GM21737 (cell line): ENCODE data around the gene UBE4B.

Experiments used
- ATAC-seq: cut with Tn5 transposase; IDR thresholded peaks from one replicate; pipeline ENCODE4 v1.9.1; 2021; ENCODE audit warnings: mild to moderate bottlenecking, moderate library complexity; ENCODE audit not compliant: unreplicated experiment

The UBE4B gene

DNA sequence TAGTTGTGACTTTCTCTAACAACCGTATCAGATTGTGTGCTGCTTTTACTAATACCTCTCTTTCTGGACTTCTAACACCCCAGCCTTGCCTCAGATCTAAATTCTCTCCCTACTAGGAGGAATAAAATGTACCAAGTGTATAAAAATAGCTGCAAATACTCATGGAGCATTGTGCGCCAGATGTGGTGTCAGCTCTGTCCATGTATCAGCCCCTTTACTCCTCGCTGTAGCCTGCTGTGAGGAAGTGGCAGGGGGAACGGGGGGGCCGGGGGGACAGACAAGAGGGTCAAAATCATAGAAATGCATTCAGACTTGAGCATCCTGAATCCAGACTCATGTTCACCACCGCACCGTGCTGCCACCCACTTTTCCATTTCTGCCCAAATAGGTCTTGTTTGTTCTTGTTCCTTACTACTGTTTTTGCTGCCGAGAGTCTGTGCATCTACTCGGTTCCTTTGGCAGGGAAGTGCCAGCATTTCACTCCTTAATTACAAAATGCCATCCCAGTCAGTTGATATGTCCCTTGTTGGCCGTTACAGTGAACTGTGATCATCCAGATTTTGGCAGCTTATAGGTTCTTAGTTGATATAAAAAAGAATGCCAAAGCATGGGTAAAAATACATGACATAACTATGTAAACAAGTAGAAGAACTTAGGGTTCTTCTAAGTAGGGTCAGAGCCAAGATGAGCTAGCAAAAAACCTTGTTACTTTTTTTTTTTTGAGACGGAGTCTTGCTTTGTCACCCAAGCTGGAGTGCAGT, 76.4 kb downstream of the UBE4B start:
- ATAC-seq: no peak

DNA sequence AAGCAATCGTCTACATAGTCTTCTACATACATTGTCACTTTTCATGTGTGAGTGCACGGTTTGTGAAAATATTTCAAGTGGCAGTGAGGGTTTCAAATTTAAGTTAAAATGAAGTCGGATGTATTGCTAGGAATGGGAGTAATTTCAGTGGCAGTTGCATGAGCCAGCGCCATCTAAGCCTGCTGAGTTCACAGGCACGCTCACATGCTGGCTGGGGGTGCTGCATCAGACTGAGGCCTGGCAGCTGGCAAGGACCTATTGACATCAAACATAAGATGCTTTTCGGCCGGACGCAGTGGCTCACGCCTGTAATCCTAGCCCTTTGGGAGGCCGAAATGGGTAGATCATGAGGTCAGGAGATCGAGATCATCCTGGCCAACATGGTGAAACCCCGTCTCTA, 80.7 kb downstream of the UBE4B start:
- ATAC-seq: no peak

DNA sequence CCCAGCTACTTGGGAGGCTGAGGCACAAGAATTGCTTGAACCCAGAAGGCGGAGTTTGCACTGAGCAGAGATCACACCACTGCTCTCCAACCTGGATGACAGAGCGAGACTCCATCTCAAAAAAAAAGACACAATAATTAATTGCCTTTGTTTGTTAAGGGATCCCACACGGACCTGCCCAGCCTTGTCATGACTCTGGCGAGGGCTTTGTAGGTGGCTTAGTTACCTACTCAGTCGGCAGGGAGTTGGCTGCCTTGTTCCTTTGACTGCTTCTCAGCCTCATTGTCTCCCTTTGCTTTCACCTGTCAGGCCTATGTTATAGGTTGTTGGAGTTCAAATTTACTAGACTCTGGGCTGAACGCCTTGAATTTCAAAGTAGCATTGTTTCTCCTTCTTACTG, 82.0 kb downstream of the UBE4B start:
- ATAC-seq: no peak

DNA sequence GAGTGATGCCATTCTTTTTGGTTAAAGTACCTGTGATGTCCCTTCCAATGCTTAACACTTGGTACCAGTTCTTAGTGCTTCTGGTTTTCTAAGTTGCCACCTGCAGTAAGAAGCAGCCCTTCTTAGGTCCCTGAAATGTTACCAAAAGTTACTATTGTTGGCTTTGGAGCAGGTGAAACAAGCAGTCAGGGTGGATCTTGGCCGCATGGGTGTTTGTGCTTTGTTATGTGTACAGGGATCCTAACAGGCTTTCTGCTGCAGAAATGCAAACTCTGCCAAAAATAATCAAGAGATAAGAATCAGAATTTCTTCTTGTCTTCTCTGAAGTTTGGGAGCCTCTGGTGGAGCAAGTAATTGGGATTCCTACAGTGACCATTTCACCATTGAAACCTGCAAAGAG, 84.4 kb downstream of the UBE4B start:
- ATAC-seq: no peak

DNA sequence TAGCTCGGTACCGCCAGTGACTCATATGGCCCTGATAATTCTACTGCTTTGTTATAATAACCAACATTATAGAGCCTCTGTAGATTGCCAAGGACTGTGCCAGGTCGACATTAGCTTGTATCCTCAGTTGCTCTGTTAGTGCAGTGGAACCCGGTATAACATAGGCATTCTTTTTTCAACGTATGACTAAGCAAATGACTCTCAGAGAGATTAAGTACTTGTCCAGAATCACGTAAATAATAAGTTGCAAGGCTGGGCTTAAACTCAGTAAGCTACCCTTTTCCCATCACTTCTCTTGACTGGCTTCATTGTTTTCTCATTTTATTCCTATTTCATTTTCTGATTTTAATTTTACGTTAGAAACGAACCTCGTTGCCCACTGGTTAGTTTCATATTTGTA, 85.1 kb downstream of the UBE4B start:
- no peak for ATAC-seq

DNA sequence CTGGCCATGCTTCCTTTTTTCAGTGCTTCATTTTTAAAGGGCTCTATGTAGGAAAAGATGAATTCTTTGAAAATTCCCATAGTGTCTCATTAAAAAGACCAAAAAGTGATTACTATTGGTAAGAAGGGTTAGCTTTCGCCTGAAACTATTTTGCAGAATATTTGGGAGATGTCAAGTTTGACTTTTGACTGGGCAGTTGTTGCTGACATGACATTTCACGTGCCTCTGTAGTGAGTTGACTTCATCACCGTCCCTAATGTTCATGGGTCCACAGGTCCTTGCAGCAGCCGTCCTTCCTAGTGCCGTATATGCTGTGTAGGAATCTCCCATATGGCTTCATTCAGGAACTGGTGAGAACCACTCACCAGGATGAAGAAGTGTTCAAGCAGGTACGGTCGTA, 88.9 kb downstream of the UBE4B start:
- ATAC-seq: no peak

DNA sequence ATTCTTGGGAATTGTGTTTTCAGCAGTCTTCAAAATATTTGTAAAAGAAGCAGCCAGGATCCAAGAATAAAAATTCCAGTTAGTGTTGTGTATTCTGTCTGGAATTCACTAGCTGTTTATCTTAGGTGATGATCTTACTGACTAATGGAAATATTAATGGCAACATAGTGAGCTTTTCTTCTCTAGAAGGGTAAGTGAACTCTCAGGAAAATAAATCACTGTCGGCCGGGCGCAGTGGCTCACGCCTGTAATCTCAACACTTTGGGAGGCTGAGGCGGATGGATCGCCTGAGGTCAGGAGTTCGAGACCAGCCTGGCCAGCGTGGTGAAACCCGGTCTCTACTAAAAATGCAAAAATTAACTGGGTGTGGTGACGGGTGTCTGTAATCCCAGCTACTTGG, 90.2 kb downstream of the UBE4B start:
- no peak for ATAC-seq

DNA sequence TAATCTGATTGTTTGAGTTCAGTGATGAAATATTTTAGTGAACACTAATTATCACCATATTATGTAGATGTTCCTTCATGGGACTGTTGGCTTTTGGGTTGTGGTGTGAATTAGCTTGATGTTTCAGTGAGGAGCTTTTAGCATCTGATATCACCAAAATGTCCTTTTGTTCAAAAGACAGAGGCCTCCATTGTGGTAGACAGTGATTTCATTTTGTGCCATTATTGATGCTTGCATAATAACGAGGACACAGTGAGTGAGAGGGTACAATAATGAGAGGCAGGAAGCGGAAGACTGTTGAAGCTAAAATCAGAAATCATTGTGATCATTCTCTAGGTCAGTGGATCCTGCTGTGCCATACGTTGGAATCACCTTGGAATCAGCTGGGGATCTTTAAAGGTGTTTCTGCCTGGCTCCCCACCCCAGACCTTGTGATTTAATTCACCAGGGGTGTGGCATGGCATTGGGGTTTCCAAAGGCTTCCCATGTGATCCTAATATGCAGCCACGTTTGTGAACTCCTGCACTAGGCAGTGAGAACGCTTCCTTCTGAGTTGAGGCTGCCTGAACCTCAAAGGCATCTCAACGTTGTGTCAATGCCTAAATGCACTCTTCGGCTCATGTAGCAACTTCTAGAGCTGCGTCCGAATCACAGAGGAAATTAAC, 95.5 kb downstream of the UBE4B start:
- no peak for ATAC-seq

DNA sequence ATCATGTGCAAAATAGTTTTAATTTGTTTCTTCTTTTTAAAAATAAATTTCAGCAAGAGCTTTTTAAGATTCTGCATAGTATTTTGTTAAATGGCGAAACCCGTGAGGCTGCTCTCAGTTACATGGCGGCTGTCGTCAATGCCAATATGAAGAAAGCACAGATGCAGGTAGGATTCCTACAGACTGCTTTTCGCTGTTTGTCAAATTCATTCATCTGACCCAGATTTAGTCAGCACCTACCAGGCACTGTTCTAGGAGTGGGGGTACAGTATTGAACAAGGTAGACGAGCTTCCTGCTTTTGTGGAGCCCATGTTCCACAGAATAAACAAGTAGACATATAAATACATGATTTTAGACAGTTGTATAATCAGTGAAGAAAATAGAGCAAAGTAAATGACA, 99.6 kb downstream of the UBE4B start:
- no peak for ATAC-seq

DNA sequence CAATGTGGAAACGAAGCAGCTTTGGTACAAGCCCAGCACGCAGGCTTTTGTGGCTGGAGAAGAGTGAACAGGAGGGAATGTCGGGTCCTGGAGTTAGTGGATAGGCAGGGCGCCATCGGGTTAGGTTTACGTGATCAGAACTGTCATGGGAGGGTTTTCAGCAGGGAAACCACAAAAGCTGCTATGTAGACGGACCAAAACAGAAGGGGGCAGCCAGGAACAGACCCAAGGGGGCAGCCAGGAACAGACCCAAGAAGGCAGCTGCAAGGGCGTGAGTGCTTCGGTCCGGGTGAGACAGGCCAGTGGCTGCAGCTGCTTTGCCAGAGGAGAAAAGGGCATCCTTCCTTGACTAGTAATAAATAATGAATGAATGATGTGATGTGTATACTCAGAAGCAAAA, 100.1 kb downstream of the UBE4B start:
- no peak for ATAC-seq

DNA sequence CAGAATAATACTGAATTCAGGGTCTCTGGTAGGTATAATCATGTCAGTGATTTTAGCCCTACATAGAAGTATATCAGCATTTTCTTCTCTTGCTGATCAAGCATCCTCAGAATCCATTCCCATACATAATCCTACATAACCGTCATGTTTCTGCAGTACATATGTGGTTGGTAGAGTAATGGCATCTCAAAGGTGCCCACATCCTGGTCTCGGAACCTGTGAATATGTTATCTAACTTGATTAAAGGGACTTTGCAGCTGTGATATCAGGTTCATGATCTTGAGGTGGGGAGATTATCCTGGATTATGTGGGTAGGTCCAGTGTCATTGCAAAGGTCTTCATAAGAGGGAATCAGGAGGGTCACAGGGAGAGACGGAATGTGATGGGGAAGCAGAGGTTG, 108.2 kb downstream of the UBE4B start:
- ATAC-seq: no peak

DNA sequence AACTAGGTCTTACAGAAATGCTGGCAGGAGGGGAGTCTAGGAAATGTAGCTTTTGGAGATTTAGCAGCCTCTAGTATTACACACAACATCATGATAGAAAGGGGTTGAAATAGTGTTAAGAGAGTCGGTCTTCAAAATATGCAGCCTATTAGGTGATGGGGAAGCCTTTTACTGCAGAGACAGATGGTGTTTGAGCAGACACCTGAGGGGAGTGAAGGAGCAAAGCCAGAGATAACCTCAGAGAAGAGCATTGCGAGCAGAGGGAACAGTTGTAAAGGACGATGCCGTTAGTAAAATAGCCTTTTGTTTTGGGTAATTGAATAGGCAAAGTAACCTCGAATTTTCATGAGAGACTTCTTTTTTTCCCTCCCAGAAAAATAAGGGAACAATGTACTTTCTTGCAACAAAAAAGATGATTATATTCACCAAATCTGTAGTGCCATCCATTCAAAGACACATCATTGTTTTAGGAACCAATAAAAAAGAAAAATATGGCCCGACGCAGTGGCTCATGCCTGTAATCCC, 111.3 kb downstream of the UBE4B start:
- no peak for ATAC-seq

DNA sequence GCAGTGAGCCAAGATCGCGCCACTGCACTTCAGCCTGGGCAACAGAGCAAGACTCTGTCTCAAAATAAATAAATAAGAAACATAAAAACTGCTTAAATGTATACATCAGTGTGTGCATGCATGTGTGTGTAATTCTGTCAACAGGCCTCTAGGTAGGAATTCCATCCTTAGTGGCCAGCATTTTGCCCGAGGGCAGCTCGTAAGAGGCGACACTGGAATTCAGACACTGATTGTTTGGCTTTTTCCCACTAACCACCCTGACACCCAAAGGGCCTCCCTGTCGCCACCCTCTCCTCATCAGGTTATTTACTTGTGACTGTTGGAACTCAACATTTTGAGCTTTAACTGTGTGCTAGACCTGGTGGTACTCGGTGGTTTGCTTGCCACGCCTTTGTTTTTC, 113.6 kb downstream of the UBE4B start:
- no peak for ATAC-seq

DNA sequence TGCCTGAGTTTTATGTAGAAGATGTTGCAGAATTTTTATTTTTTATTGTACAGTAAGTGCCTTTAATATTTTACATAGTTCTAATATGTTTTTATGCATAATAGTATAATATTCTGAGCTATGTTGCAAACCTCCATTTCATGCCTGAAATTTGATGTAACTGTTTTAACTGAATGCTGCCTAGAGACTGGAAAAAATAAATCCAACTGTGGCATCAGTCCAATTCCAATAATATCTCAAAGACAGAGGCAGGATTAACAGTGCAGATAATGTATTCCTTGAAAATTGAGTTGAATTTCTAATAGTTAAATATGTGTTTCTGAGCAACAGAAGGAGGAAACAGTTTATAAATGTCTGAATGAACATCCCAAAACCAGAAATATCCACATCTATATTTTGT, 116.5 kb downstream of the UBE4B start:
- ATAC-seq: no peak

DNA sequence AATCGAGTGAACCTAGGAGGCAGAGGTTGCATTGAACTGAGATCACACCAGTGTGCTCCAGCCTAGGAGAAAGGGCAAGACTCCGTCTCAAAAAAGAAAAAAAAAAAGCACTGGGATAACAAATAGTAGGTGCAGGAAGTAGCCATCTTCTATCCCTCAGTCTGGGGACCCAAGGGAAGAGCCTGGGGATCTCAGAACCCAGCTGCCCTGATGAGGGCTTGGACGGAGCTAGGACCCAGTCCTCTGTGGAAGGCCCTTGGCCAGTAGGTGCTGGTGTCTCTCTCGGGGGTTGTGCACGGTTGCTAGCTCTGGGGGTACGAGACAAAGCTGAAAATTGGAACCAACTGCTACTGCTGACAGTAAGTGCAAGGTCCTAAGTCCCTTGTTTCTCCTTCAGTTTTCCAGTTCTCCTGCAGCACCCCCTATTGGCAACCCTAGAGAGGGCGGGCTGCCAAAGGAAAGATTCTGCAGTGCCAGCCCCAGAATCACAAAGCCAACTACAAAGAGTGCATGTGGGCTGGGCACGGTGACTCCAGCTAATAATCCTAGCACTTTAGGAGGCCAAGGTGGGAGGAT, 120.0 kb downstream of the UBE4B start:
- ATAC-seq: no peak

DNA sequence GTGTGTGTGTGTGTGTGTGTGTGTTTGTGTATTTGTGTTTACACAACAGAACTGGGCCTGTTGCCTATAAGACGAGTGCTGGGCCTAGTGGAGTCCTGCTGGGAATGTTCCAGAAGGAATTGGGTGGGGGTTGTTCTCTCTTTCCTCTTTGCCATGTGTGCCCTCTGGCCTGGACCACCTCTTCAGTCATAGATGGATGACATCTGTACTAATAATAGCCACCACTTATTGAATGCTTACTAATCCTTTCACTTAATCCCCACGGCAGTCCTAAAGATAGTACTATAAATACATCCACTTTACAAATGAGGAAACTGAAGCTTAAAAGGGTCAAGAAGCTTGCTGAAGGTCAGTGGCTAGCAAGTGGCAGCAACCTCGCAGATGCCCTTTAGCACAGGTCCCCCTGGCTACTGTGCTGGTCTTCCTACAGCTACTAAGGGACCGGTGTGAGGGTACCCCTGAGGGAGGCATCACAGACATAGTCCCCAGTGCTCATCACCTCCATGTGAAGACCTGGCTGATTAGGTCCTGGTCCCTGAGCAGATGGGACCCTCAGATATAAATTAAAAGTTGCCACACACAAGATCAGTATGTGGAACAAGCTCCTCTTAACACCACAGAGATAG, 122.4 kb downstream of the UBE4B start:
- no peak for ATAC-seq

DNA sequence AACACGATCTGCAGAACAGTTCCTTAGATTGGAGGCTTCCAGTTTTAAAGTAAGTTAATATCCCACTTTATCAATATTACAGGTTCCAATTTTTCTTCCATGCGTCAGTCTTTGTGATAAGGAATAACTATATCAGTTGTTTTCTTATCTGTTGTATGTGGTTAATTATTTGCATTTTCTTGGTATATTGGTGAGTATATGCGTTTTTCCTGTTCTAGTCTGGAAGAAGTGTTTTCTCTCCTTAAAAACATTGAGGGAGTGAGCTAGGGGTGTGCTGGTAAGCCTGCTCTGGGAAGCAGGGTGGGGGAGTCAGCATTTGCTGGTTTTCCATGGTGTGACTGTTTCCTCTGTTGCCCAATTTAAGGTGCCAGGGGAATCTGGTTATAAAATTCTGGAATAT, 127.4 kb downstream of the UBE4B start:
- no peak for ATAC-seq

DNA sequence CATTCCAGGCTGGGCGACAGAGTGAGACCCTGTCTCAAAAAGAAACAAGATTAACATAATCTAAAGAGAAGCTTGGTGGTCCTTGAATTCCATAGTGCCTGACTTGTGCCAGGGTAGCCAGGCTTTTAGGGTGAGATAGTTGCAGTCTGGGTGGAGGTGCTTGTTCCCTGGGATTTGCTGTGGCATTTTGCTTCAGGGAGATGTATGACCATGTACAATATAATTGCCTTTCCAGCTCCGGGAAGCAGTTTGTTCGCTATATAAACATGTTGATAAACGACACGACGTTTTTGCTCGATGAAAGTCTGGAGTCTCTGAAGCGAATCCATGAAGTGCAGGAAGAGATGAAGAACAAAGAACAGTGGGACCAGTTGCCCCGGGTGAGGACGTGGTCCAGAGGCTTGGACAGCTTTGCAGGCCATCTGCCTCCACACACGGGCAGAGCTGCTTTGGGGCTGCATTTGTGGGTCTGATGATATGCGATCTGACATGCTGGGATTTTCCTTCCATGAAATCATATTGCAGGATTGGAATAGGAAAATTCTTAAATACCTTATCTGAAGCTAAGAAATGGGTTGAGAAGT, 128.2 kb downstream of the UBE4B start:
- ATAC-seq: no peak

DNA sequence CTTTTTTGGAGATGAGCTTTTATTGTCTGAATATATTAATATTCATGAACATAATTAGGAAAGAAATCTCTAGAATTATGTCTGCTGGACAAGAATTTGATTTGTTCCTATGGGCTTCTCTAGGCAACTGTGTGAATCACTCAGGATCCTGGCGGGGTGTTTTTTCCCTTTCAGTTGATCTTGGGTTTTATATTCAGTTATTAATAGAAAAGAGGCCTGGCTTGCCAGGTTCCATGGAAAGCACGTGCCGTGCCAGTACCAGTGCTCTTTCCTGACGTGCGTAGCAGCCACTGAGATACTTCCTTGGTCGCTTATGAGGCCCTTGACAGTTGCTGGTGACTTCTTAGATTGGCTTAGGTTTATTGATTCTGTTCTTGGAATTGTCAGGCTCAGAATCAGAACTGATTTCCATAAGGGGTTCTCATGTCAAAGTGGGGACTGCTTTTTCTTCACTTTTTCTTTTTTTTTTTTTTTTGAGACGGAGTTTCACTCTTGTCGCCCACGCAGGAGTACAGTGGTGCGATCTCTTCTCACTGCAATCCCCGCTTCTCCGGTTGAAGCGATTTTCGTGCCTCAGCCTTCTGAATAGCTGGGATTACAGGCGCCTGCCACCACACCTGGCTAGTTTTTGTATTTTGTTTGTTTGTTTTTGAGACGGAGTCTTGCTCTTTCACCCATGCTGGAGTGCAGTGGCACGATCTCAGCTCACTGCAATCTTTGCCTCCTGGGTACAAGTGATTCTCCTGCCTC, 129.0 kb downstream of the UBE4B start:
- no peak for ATAC-seq

DNA sequence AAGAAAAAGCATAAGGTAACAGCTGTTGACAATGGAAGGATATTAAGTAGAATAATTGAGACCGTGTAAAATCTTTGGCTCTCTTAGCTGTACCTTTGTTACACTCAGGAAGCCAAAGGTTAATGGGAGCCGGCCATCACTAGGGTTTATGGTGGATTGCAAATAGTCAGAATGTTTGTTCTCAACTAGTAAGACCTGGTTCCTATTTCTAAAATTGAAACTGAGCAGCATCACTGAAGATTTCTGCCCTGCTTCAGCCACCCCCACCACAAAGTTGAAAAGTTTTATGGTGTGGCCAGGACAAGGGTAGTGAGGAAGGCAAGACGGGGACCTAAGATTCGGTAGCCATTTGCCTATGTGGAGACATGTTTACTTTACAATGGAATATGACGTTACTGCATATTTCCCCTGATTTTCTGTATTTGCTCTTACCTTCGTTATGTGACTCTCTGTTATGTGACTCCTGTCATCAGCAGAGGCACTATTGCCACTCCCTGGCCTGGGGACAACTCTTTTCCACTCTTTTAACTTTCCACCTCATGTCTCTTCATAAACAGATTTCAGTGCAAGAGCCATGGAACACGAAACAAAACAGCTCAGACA, 136.3 kb downstream of the UBE4B start:
- no peak for ATAC-seq
